SK-N-SH (cell line): ENCODE measurements around the gene HNRNPUL1. TPM values are rescaled to one million over a fixed set of nuclear protein-coding genes. Genes with fewer than 3 reads are reported as not detected.

Experiments
- CTCF ChIA-PET: fragments of 300-600, 350-600 bp; formaldehyde crosslinking; extraction: SDS; loops from one replicate; lab custom pipeline; 2021; lab: Yijun Ruan, JAX
- POLR2A ChIA-PET: fragments of 350-600 bp; sonication (Branson Sonifier 250); formaldehyde crosslinking; extraction: SDS; loops from one replicate; lab custom pipeline; 2020; ENCODE audit warnings: antibody characterized with exemption, inconsistent platforms; lab: Yijun Ruan, JAX
- DNase-seq: peaks from one replicate; pipeline ENCODE4 v3.0.0; 2012
- H2AFZ ChIP-seq: fragments of 200-600 bp; sonication (generic); 2 replicates; pipeline ENCODE4 v1.8.1; 2016; ENCODE audit warnings: antibody characterized with exemption, mild to moderate bottlenecking, low read depth
- H3F3A ChIP-seq: fragments of 200-600 bp; sonication (generic); replicated peaks from 2 replicates; pipeline ENCODE3; 2016; ENCODE audit warnings: antibody characterized with exemption, mild to moderate bottlenecking; ENCODE audit not compliant: insufficient read depth
- H3K27ac ChIP-seq, 2 experiments: fragments of 200-500 bp in 1 of 2; fragments of 200-600 bp in 1 of 2; sonication (Bioruptor generic) in 1 of 2; sonication (generic), shearing (Covaris generic) in 1 of 2; 2 replicates each; pipeline versions ENCODE4 v1.5.1 to v1.6.1; 2014 to 2016; ENCODE audit warnings: low read depth in 2 of 2, inconsistent platforms in 1 of 2, low read length in 1 of 2, mild to moderate bottlenecking in 1 of 2, mixed read lengths in 1 of 2
- H3K27me3 ChIP-seq: fragments of 200-600 bp; sonication (generic), shearing (Covaris generic); 2 replicates; pipeline ENCODE4 v1.6.1; 2016; ENCODE audit warnings: mixed run types; ENCODE audit not compliant: insufficient read depth
- H3K36me3 ChIP-seq, 2 experiments: fragments of 200-500 bp in 1 of 2; fragments of 200-600 bp in 1 of 2; sonication (Bioruptor generic) in 1 of 2; sonication (generic) in 1 of 2; replicated peaks in 1 of 2; 2 replicates each; pipeline versions ENCODE3 to v1.5.1; 2014 to 2016; ENCODE audit warnings: low read length in 1 of 2, mild to moderate bottlenecking in 1 of 2; ENCODE audit not compliant: insufficient read depth in 2 of 2, control insufficient read depth in 1 of 2
- H3K4me1 ChIP-seq, 2 experiments: fragments of 200-500 bp in 1 of 2; fragments of 200-600 bp in 1 of 2; sonication (Bioruptor generic) in 1 of 2; sonication (generic), shearing (Covaris generic) in 1 of 2; 2 replicates each; pipeline versions ENCODE4 v1.5.1 to v1.6.1; 2014 to 2016; ENCODE audit warnings: low read depth in 1 of 2, low read length in 1 of 2, mixed run types in 1 of 2; ENCODE audit not compliant: insufficient read depth in 2 of 2, control insufficient read depth in 1 of 2
- H3K4me2 ChIP-seq: fragments of 200-600 bp; sonication (generic), shearing (Covaris generic); 2 replicates; pipeline ENCODE4 v1.6.1; 2017; ENCODE audit warnings: mixed run types
- H3K4me3 ChIP-seq, 2 experiments: fragments of 200-500 bp in 1 of 2; fragments of 200-600 bp in 1 of 2; sonication (Bioruptor generic) in 1 of 2; sonication (generic), shearing (Covaris generic) in 1 of 2; 2 replicates each; pipeline versions ENCODE4 v1.5.1 to v1.8.1; 2014 to 2016; ENCODE audit warnings: low read depth in 2 of 2, inconsistent platforms in 1 of 2, low read length in 1 of 2, mild to moderate bottlenecking in 1 of 2, mixed read lengths in 1 of 2, moderate library complexity in 1 of 2
- H3K79me2 ChIP-seq: fragments of 200-600 bp; sonication (generic); 2 replicates; pipeline ENCODE4 v1.8.1; 2017; ENCODE audit warnings: mild to moderate bottlenecking; ENCODE audit not compliant: insufficient read depth
- H3K9ac ChIP-seq: fragments of 200-600 bp; sonication (generic); 2 replicates; pipeline ENCODE4 v1.6.1; 2017; ENCODE audit warnings: mixed run types
- H3K9me2 ChIP-seq: fragments of 200-600 bp; sonication (generic); 2 replicates; pipeline ENCODE4 v1.6.1; 2017; ENCODE audit warnings: mixed run types
- H3K9me3 ChIP-seq: fragments of 200-600 bp; sonication (generic); 2 replicates; pipeline ENCODE4 v1.6.1; 2017; ENCODE audit warnings: mixed run types, mild to moderate bottlenecking, moderate library complexity
- H4K20me1 ChIP-seq: fragments of 200-600 bp; sonication (generic); 2 replicates; pipeline ENCODE4 v1.6.1; 2017; ENCODE audit warnings: mild to moderate bottlenecking, mixed run types; ENCODE audit not compliant: insufficient read depth
- EP300 ChIP-seq, 2 experiments: IDR thresholded peaks; 2 replicates each; pipeline versions ENCODE4 v1.4.0 to v1.6.1; 2012; ENCODE audit warnings: borderline replicate concordance in 1 of 2, low read depth in 1 of 2, low read length in 1 of 2
- FOSL2 ChIP-seq: IDR thresholded peaks from 2 replicates; pipeline ENCODE4 v1.4.0; 2012; ENCODE audit warnings: low read depth, mild to moderate bottlenecking, moderate library complexity, borderline replicate concordance
- FOXJ3 ChIP-seq: sonication (generic); formaldehyde crosslinking; IDR thresholded peaks from 2 replicates; pipeline ENCODE4 v1.5.1; 2020; ENCODE audit warnings: mild to moderate bottlenecking, missing genetic modification reagents
- GABPA ChIP-seq: IDR thresholded peaks from 2 replicates; pipeline ENCODE4 v1.4.0; 2012; ENCODE audit warnings: low read depth, mild to moderate bottlenecking
- MXI1 ChIP-seq: IDR thresholded peaks from 2 replicates; pipeline ENCODE4 v1.6.1; 2012; ENCODE audit warnings: mild to moderate bottlenecking, low read depth, low read length, improper control_type of control experiment
- NRF1 ChIP-seq: IDR thresholded peaks from 2 replicates; pipeline ENCODE4 v1.6.1; 2012; ENCODE audit warnings: low read depth, mild to moderate bottlenecking, low read length
- PBX3 ChIP-seq: IDR thresholded peaks from 2 replicates; pipeline ENCODE4; 2012
- POLR2AphosphoS5 ChIP-seq: IDR thresholded peaks from 2 replicates; pipeline ENCODE4 v1.6.1; 2012; ENCODE audit warnings: low read depth, low read length
- RCOR1 ChIP-seq: fragments of 150-350 bp; IDR thresholded peaks from 2 replicates; pipeline ENCODE4 v1.6.1; 2017; ENCODE audit warnings: antibody characterized with exemption, low read length
- RFX5 ChIP-seq: IDR thresholded peaks from 2 replicates; pipeline ENCODE4 v1.6.1; 2012; ENCODE audit warnings: mild to moderate bottlenecking, improper control_type of control experiment, low read length
- RXRA ChIP-seq: IDR thresholded peaks from 2 replicates; pipeline ENCODE4 v1.4.0; 2012; ENCODE audit warnings: low read depth, mild to moderate bottlenecking, borderline replicate concordance
- TAF1 ChIP-seq: IDR thresholded peaks from 2 replicates; pipeline ENCODE4 v1.6.1; 2012; ENCODE audit warnings: low read depth, mild to moderate bottlenecking, low read length, moderate library complexity, borderline replicate concordance
- TEAD4 ChIP-seq: IDR thresholded peaks from 2 replicates; pipeline ENCODE4 v1.4.0; 2012; ENCODE audit warnings: mild to moderate bottlenecking, borderline replicate concordance; ENCODE audit not compliant: insufficient read depth
- WGBS: methylation state at CpG from one replicate; pipeline ENCODE4 v1.1.6; 2017; ENCODE audit warnings: low lambda C conversion rate; 5-methylcytosine and 5-hydroxymethylcytosine counted together
- polyA plus RNA-seq, 3 experiments: library from polyadenylated mRNA; depleted of rRNA; stranded (reverse); fragments of >200 nt; gene quantifications; 2 replicates each; pipeline ENCODE4 v1.2.3, GENCODE V29; 2012
- TF ChIP-seq, protein P1 (sequence below): fragments of 200-600 bp; sonication (generic); IDR thresholded peaks from 2 replicates; pipeline ENCODE4 v1.6.1; 2017; ENCODE audit warnings: antibody characterized with exemption, mild to moderate bottlenecking, moderate library complexity
- TF ChIP-seq, protein P2 (sequence below): IDR thresholded peaks from 2 replicates; pipeline ENCODE4 v1.6.1; 2012; ENCODE audit warnings: mild to moderate bottlenecking, low read depth, low read length, moderate library complexity
- TF ChIP-seq, protein P3 (sequence below): fragments of 150-350 bp; IDR thresholded peaks from 2 replicates; pipeline ENCODE4 v1.6.1; 2016; ENCODE audit warnings: mild to moderate bottlenecking, low read depth, low read length

Gene HNRNPUL1
- polyA plus RNA-seq, 1 of the 3 experiments (the other 2 are of a cell fraction) = 41.5 TPM

GRCh38 chr19:41294393-41294792, 30.2 kb downstream of the HNRNPUL1 start:
- Histone ChIP-seq H3F3A (peaks cover 4% of the 10 kb centered on the region), H3K9me2 (no peaks in the 10 kb centered on the region), H2AFZ (no peak overlapping the region), H3K27me3 (no peaks in the 10 kb centered on the region), H3K9ac (no peak overlapping the region), H3K36me3 (peaks cover 91% of the 10 kb centered on the region in 2 experiments), H3K4me2 (no peak overlapping the region), H3K79me2 (peaks cover 23% of the 10 kb centered on the region; the same call in 1 of the 2 replicates), H3K27ac (no peak overlapping the region), H3K4me3 (no peak overlapping the region), H4K20me1 (peaks cover 9% of the 10 kb centered on the region; the same call in 1 of the 2 replicates), H3K4me1 (no peaks in the 10 kb centered on the region), H3K9me3 (no peaks in the 10 kb centered on the region)
- 98% methylated on average over 10 of the region's 10 CpGs for WGBS
- ChIA-PET POLR2A (no interaction called here), CTCF (interaction anchor here (1.0 to 12.4 kb wide), 3 partner anchors 9 to 27 kb away, joined by 3 to 105 read pairs (median 4); no protein-coding TSS in a partner anchor)
- TF ChIP-seq MXI1 (no peak), FOSL2 (no peak), NRF1 (no peak), GABPA (no peak), EP300 (IDR thresholded peaks at IDR 0.05; ENCODE audit: borderline replicate concordance in 1 of 2, low read depth in 1 of 2, low read length in 1 of 2) (no peak), RFX5 (no peak), FOXJ3 (no peak), POLR2AphosphoS5 (no peak), RXRA (no peak)
- TF ChIP-seq, protein P1, sequence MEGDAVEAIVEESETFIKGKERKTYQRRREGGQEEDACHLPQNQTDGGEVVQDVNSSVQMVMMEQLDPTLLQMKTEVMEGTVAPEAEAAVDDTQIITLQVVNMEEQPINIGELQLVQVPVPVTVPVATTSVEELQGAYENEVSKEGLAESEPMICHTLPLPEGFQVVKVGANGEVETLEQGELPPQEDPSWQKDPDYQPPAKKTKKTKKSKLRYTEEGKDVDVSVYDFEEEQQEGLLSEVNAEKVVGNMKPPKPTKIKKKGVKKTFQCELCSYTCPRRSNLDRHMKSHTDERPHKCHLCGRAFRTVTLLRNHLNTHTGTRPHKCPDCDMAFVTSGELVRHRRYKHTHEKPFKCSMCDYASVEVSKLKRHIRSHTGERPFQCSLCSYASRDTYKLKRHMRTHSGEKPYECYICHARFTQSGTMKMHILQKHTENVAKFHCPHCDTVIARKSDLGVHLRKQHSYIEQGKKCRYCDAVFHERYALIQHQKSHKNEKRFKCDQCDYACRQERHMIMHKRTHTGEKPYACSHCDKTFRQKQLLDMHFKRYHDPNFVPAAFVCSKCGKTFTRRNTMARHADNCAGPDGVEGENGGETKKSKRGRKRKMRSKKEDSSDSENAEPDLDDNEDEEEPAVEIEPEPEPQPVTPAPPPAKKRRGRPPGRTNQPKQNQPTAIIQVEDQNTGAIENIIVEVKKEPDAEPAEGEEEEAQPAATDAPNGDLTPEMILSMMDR = no peak
- TF ChIP-seq, protein P2, sequence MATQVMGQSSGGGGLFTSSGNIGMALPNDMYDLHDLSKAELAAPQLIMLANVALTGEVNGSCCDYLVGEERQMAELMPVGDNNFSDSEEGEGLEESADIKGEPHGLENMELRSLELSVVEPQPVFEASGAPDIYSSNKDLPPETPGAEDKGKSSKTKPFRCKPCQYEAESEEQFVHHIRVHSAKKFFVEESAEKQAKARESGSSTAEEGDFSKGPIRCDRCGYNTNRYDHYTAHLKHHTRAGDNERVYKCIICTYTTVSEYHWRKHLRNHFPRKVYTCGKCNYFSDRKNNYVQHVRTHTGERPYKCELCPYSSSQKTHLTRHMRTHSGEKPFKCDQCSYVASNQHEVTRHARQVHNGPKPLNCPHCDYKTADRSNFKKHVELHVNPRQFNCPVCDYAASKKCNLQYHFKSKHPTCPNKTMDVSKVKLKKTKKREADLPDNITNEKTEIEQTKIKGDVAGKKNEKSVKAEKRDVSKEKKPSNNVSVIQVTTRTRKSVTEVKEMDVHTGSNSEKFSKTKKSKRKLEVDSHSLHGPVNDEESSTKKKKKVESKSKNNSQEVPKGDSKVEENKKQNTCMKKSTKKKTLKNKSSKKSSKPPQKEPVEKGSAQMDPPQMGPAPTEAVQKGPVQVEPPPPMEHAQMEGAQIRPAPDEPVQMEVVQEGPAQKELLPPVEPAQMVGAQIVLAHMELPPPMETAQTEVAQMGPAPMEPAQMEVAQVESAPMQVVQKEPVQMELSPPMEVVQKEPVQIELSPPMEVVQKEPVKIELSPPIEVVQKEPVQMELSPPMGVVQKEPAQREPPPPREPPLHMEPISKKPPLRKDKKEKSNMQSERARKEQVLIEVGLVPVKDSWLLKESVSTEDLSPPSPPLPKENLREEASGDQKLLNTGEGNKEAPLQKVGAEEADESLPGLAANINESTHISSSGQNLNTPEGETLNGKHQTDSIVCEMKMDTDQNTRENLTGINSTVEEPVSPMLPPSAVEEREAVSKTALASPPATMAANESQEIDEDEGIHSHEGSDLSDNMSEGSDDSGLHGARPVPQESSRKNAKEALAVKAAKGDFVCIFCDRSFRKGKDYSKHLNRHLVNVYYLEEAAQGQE = no peak
- no peak for DNase-seq

DNA sequence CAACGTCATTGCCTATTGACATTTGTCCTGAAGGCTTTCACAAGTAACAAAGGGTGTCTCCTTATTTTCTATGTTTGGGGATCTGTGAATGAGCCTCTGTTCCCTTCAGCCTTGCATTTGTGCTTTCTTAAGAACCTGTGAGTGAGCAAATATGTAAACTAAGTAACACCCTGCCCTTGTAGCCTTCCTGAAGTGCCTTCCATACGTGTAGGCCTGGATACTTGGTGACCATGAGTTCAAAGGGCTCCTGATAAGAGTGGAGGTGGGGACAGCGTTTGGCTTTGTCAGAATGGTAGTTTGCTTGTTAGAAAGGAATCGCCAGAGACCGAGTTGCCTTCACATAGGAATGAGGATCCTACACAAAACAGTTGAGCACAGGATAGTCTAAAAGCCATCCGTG, 31.3 kb downstream of the HNRNPUL1 start:
- 86% methylated on average over 6 of the region's 6 CpGs for WGBS
- H3K9me2 ChIP-seq = no peaks in the 10 kb centered on the region
- TF ChIP-seq, protein P3, sequence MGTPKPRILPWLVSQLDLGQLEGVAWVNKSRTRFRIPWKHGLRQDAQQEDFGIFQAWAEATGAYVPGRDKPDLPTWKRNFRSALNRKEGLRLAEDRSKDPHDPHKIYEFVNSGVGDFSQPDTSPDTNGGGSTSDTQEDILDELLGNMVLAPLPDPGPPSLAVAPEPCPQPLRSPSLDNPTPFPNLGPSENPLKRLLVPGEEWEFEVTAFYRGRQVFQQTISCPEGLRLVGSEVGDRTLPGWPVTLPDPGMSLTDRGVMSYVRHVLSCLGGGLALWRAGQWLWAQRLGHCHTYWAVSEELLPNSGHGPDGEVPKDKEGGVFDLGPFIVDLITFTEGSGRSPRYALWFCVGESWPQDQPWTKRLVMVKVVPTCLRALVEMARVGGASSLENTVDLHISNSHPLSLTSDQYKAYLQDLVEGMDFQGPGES = no peak
- no peak for TF ChIP-seq RCOR1
- TF ChIP-seq, protein P1 = no peak
- TF ChIP-seq RXRA = no peak
- TF ChIP-seq PBX3 = no peak
- TF ChIP-seq TEAD4 = no peak
- no peak for TF ChIP-seq TAF1

More for the DNA sequence above, 31.3 kb downstream of the HNRNPUL1 start:
- Histone ChIP-seq H3K27ac (no peak overlapping the region), H3K36me3 (peaks cover 86 to 95% of the 10 kb centered on the region in 2 experiments), H2AFZ (no peak overlapping the region), H3F3A (peaks cover 10% of the 10 kb centered on the region), H3K79me2 (peaks cover 18% of the 10 kb centered on the region; the same call in 1 of the 2 replicates), H3K27me3 (no peaks in the 10 kb centered on the region), H3K9me3 (no peaks in the 10 kb centered on the region), H3K4me2 (no peak overlapping the region), H4K20me1 (peaks cover 9% of the 10 kb centered on the region; the same call in 1 of the 2 replicates), H3K4me3 (no peak overlapping the region), H3K9ac (no peak overlapping the region), H3K4me1 (no peaks in the 10 kb centered on the region)
- DNase-seq = no peak
- ChIA-PET POLR2A (interaction anchor here (0.8 kb wide), 1 partner anchor 9 kb away, joined by 3 read pairs; no protein-coding TSS in a partner anchor), CTCF (interaction anchor here (0.8 to 12.4 kb wide), 3 partner anchors 11 to 27 kb away, joined by 4 to 105 read pairs (median 4); no protein-coding TSS in a partner anchor)
